Fibroblast of skin of back (primary cell): ENCODE data around the gene XYLB.

Experiments
- DNase-seq: peaks from one replicate; pipeline ENCODE4 v3.0.0-alpha.2; 2013

Gene XYLB

DNA sequence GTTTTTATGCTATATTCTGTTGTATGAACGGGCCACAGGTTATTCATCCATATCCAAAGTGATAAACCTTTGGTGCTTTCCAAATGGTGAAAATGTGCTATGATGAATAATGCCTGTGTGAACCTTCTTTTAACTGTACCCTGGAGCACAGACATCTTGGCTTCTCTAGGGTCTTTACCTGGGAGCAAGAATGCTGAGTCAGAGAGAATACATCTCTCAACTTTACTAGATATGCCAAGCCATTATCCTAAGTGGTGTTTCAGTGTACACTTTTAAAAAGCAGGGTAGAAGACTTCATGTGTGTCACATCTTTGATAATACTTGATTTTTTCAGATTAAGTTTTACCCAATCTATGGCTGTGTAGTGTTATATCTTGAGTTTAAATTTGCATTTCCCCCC is 23.5 kb upstream of the XYLB start:
- DNase-seq: no peak

DNA sequence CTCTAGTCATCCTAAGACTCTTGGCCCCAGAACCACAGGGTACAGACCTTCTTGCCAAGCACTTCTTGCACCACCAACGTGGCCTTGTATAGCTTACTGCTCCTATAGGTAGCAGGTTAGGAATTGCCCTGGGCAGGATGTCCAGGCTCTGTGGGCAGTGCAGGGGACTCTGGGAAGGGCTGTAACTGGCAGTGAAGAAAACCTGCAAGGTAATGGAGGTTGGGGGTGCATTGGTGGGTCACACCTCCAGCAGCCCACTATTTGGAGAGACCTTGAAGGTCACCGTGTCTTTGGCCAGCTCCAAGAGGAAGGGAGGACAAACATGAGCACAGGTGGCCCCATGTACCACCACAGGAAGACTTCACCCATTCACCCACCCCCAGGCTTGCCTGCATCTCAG is 21.3 kb upstream of the XYLB start:
- no peak for DNase-seq

DNA sequence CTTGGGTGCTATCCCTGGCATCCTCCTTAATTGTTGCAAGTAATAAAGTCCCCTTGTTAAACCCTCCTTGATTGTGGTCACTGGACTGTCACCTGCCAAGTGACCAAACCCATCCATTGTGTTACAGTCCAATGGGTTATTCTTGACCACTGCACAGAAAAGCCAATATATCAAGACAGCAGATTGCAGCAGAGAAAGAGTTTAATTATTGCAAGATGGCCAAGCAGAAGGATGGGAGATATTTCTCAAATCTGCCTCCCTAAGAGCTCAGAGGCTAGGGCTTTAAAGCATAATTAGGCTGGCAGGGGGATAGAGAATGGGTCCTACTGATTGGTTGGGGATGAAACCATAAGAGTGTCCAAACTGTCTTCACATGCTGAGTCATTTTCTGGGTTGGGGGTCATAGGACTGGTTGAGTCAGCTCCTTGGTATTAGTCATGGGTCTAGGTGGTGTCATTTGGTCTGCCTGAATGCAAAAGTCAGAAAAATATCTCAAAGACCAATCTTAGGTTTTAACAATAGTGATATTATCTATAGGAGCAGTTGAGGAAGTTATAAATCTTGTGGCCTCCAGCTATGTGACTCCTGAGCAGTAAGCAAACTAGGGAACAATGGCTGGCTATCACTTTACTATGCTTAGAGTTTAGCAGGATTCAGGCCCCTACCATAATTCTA is 19.1 kb upstream of the XYLB start:
- DNase-seq: peak; percentile 66

DNA sequence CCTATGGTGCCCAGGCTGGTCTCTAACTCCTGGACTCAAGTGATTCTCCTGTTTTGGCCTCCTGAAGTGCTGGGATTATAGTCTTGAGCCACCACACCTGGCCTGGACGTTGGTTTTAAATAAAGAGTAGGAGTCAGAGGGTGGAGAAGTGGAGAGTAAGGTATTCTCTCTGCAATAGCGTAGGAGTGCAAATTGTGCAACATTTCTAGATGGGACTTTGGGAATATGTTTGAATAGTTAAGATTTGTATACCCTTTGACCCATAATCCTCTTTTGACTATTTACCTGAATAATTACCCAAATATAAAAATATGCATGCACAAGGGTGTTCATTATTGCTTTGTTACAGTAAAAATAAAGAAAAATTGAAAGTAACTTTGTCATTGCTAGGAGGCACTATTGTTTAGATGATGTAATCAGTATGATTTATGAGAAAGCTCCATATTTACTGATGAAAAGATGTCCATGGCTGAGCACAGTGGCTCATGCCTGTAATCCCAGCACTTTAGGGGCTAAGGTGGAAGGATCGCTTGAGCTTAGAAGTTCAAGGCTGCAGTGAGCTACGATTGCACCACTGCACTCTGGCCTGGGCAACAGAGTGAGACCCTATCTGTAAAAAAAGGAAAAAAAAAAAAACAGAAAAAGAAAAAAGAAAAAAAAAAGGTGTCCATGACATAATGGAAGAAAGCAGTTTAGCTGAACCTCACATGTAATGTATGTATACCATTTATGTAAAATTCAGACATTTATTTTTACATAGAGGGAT is 15.1 kb upstream of the XYLB start:
- DNase-seq: no peak

DNA sequence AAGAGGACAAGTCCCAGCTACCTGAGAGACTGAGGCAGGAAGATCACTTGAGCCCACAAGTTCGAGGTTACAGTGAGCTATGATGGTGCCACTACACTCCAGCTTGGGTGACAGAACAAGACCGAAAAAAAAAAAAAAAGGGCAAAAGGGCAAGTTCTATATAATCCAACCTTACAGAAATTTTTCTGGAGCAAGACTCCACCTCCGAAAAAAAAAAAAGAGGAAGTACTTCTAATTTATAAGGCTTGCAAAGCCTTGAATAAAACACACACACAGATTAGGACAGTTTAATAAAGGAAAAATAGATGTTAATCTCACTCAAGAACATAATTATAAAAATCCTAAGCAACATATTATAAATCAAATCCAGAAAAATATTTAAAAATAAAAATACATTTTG is 14.4 kb upstream of the XYLB start:
- DNase-seq: no peak

DNA sequence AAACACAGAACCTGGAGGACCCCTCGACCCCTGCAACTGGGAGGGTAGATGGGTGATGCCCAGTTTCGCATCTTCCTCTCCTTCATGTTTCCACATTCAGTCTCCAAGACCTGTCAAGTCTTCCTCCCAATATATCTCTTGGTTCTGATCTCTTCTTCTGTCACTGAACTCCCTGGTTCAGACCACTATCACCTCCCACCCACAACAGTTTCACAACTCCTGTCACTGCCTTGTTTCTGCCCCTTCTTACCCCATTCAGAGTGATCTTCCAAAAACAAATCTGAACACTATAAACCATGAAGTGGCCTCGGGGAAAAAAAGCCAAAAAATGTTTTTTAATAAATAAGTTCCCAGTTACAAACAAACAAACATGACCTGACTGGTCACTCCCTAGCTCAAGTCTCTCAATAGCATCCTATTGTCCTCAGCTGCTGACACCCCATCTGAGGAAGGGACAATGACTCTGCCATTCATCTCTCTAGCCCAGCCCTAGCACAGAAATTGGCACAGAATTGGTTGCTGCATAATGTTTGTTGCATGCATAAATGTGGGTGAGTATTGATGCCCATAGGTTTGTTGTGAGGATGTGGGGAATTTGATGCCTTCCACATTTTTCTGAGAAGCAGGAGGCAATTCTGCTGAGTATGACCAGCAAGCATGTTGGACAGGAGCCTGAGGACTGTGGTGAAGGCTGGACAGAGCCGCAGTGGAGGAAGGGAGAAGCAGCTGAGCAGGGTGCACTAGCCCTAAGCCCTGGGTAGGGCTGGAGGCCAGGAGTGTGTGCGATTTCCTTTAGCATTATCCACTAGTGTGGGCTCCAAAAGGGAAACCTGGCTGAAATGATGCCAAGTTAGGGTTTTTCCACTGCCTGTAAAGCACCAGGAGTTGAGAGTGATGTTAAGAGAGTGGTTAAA is 12.2 kb upstream of the XYLB start:
- DNase-seq: peak; percentile 21

DNA sequence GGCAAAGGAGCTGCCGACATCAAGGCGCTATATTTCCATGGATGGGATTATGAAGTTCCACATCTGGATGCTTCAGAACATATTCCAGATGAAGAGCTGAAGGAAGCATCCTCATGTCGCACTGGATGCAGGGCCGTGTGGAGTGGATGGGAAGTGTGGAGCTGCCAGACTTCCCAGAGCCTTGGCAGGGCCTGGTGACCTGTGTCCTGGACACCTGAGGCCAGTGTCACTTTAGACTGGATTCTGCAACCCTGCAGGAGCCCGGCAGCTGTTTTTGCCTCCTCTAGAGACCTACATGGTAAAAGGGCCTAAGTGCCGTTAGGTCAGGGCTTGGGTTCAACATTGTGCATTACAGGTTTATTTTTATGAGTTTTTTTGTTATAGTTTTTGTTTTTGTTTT is 11.3 kb upstream of the XYLB start:
- no peak for DNase-seq

DNA sequence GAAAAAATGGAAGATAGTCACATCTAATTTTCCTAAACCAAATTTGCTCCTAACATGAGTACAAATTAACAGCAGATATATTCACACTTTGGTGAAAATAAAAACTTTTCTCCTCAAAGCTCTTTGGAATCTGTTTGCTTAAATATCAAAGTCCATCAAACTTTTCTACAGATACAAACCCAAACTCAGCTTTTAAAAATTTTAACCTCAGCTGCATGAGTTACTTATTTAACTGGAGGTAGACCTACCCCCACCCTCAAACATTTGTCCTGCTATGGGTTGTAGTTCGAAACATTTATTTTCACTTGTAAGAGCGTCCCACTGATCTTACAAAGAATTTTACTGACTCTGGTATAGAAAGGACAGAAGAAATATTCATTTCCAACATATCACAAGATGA is 8.9 kb upstream of the XYLB start:
- no peak for DNase-seq

DNA sequence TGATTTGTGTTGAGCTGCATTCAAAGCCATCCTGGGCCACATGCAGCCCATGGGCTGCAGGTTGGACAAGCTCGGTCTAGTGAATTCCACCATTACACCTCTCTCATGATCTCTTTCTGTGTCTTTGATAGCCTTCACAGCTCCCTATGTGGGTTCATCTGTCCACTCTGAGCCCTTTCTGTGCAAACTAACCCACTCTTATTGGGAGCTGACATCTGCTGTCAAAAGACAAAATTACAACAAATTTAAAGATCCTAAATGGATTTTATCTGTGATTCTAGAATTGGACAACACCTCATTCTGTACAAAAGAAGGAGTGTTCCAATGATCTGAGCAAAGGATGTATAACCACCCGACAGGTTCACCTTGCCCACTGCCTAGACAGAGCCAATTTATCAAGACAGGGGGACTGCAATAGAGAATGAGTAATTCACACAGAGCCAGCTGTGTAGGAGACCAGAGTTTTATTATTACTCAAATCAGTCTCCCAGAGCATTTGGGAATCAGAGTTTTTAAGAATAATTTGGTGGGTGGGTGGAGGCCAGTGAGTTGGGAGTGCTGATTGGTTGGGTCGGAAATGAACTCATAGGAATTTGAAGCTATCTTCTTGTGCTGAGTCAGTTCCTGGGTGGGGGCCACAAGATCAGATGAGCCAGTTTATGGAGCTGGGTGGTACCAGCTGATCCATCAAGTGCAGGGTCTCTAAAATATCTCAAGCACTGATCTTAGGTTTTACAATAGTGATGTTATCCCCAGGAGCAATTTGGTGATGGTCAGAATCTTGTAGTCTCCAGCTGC is 2.6 kb upstream of the XYLB start:
- DNase-seq: no peak

DNA sequence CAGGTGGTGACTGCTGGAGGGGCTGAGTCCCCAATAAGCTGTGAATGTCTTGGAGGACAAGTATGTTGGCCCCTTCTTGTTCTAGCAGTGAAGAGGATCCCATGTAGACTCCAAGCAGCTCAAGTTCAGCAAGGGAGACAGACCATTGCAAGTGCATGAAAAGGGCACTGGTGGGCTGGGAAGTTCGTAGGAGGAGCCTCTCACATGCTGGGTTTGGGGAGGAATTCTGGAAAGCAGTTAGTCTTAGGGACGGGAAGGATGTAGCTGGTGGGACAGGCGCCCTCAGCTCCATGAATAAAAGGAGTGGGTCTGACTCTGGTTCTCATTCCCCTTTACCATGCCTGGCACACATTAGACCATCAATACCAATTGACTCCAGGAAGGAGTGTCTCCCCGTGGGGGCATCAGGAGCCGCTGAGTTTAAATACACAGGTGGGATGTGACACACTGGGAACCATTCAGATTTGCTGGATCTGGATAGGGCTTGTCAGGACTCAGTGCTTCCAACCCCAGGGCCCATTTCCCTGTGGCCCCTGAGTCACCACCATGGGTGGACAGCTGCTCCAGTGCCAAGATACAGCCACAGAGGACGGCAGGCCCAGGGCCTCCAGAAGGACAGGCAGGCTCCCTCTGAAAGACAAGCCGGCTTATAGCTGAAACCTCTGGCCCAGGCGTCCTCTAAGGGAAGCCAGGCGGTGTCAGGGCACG is 552 bp upstream of the XYLB start:
- no peak for DNase-seq

DNA sequence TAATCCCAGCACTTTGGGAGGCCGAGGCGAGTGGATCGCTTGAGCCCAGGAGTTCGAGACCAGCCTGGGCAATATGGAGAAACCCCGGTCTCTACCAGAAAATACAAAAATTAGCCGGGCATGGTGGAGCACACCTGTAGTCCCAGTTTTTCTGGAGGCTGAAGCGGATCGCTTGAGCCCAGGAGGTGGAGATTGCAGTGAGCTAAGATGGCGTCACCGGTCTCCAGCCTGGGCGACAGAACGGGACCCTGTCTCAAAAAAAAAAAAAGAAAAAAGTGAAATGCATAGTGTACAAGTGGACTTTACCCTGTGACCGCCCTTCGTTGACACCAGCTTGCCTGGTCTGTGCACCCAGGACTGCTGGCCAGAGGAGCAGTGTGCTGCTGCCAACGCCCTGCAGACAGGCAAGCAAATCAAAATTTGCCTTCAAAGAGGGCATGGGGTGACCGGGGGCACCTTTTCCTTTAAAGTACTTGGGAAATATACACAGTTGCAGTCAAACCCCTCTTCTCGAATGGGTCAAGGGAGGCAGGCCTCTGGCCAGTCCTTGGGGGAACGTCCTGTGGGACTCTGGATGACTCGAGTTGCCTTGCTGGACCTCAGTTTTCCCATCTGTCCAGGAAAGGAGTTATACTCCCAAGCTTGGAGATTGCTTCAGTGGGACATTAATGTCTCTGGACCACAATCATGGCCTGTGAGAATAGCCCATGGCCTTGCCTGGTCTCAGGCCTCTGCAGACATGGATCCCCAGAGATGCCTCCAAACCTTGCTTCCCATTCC is 1.0 kb downstream of the XYLB start:
- DNase-seq: no peak

DNA sequence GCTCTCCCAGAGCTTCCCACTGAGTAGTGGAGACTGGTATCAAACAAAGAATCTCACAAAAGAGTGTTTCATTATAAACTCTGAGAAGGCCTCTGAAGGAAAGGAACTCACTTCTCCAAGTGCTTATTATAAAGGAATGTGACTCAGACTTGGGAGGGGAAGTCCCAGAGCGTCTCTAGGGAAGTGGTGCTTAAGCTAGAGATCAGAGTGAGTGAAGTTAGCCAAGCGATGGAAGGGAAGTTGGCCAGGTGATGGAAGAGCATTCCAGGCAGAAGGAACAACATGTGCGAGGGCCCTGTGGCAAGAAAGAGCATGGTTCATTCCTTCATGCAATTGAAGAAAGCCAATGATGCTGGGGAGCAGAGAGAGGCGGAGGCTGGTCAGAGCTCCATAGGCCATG is 2.3 kb downstream of the XYLB start:
- peak; percentile 60 for DNase-seq

DNA sequence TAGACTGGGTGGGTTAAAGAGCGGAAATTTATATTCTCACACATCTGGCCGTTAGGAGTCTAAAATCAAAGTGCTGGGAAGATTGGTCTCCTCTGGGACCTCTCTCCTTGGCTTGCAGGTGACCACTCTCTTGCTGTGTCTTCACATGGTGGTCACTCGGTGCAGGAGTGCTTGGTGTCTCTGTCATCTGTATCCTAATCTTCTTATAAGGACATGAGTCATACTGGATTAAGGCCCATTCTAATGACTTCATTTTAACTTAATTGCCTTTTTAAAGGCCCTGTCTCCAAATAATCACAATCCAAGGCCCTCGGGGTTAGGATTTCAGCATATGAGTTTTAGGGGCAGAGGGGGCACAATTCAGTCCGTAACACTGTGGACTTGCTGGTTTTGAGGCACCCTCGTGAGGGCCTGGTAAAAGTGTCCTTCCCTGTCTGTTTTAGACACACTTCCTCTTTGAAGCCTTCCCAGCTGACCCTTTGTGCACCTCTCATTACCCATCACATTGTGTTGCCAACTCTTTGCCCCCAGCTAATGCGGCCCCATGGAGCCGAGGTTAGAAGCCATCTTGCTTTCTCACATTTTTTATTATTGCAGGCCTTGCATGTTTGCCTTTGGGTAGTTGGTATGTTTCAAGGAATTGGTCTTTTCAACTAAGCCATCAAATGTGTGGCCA is 3.2 kb downstream of the XYLB start:
- peak; percentile 38 for DNase-seq

DNA sequence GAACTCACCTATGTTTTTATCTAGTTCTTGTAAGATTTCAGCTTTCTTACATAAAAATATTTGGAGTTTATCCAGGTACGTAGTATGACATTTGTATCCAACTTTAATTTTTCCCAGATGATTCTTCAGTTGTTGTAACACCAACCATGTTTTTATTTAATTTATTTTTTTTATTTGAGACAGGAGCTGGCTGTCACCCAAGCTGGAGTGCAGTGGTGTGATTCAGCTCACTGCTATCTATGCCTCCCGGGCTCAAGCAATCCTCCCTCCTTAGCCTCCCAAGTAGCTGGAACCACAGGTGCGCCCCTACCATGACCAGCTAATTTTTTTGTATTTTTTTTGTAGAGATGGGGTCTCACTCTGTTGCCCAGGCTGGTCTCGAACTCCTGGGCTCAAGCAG is 6.6 kb downstream of the XYLB start:
- peak; percentile 61 for DNase-seq

DNA sequence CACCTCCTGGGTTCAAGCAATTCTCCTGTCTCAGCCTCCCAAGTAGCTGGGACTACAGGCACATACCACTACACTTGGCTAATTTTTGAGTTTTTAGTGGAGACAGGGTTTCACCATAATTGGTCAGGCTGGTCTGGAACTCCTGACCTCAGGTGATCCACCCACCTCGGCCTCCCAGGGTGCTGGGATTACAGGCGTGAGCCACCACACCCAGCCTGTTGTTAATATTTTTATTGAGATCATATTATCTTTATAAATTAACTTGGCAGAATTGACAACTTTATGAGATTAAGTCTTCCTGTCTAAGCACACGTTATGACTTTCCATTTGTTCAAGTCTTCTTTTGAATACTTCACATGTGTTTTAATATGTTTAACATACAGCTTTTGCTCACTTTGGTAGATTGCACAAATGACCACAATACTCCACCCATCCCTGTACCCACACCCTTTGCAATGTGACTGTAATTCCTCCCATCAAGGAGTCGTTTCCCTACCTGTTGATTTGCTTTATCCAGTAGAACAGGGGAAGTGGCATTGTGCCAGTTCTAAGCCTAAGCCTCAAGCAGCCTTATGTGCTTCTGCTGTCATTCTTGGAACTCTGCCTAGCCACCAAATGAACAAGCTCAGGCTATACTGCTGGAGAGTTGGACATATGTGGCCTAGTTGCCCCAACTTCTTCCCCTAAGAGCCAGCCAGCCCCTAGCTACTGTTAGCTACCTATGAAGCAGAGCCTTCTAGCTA is 8.2 kb downstream of the XYLB start:
- peak; percentile 58 for DNase-seq

DNA sequence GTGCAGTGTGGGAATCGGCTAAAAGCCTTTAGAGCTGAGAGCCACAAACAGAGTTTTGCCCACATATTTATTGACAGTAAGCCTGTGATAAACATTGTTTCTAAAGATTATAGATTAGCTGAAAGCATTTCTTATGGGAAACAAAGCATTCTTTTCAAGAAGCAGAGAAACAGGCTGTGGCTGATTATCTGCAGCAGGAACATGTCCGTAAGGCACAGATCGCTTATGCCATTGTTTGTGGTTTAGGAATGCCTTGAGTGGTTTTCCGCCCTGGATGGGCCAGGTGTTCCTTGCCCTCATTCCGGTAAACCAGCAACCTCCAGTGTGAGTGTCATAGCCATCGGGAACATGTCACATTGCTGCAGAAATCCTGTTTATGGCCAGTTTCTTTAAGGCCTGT is 12.5 kb downstream of the XYLB start:
- DNase-seq: no peak

DNA sequence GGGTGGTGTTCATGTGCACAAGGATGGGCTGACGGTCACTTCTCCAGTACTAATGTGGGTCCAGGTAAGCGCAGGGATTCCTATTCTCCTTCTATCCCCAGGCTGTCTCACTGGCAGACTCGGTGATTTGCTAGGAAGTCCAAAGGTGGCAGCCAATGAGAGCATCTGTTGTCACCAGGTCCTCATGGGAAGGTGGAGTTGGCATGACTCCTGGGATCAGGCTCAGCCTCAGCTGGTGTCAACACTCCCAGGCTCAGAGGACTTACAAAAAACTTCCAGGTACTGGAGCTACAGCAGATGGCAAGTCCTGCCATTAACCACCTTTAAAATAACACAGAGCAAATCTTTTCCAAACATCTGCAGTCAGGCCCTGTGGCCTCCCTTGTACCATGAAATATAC is 13.8 kb downstream of the XYLB start:
- no peak for DNase-seq

DNA sequence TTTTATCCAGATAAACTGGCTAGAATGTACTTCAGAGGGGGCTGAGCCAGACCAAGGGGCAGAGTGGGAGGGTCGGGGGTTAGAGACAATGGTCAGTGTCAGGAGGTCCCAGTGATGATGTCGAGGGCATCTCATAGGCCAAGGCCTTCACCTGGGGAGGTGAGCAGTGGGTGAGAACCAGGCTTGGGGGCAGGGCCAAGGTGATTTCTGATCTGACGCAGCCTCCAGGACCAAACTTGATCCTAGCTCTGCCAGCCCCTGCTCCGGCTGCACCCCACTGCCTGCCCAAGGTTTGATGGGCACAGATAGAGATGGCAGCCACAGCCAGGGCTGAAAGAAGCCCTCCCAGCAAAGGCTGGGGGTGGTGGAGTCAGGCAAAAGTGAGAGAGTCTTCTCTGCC is 14.9 kb downstream of the XYLB start:
- DNase-seq: no peak

DNA sequence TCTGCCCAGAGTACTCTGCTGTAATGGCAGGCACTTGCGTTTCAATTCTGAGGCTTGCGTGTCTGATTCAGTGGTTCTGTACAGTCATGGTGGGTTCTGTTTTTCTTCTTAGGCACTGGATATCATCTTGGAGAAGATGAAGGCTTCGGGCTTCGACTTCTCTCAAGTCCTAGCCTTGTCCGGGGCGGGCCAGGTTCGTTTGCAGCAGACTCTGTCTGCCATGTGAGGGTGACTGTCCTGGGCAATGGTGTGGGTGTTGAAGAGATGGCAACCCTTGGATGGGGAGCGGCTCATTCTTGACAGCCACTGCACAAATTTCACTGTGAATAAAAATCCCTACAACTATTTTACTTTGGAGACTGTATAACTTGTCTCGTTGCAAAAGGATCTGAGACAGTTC is 16.2 kb downstream of the XYLB start:
- no peak for DNase-seq
